Urinary bladder (tissue), 2 donors: ENCODE measurements around the gene SLC23A2. TPM values are rescaled to one million over a fixed set of nuclear protein-coding genes. Genes with fewer than 3 reads are reported as not detected.

ENCODE experiments used
- polyA plus RNA-seq: library from polyadenylated mRNA; stranded (reverse); fragments of 200-250 nt; gene quantifications from one replicate; pipeline ENCODE4 v1.2.3, GENCODE V29; 2013
- small RNA-seq: library from RNA; depleted of rRNA; stranded (forward); fragments of <200 nt; gene quantifications from one replicate; pipeline ENCODE3, GENCODE V24; 2014
- total RNA-seq: library from RNA; depleted of rRNA; stranded (reverse); fragments of >200 nt; gene quantifications from one replicate; pipeline ENCODE4 v1.2.3, GENCODE V29; 2014
- donor health status: healthy.

The SLC23A2 gene
- total and polyA plus RNA-seq, 2 donors: 17.5 to 22.7 TPM

Small RNA genes lying within 50 kb of the gene (small RNA-seq; reads per million reads assigned to genes)
- gene AL121890.1: not detected
- gene RF00322: not detected

Other genes with a start within 250 kb of the SLC23A2 start
- gene RASSF2, start 177.9 kb downstream of the SLC23A2 start, total RNA-seq: 100 TPM
- 9.3 TPM for gene RASSF2, start 177.9 kb downstream of the SLC23A2 start, polyA plus RNA-seq
- 131 TPM for gene TMEM230, start 111.6 kb upstream of the SLC23A2 start, total RNA-seq
- gene TMEM230, start 111.6 kb upstream of the SLC23A2 start, polyA plus RNA-seq: 116 TPM
- 91.9 TPM for gene PCNA, start 118.4 kb upstream of the SLC23A2 start, total RNA-seq
- gene PCNA, start 118.4 kb upstream of the SLC23A2 start, polyA plus RNA-seq: 56.8 TPM
- 36.9 TPM for gene CDS2, start 125.5 kb upstream of the SLC23A2 start, total RNA-seq
- gene CDS2, start 125.5 kb upstream of the SLC23A2 start, polyA plus RNA-seq: 22.1 TPM